ENCODE results near the gene ZCCHC2. TPM values are rescaled to one million over a fixed set of nuclear protein-coding genes. Genes with fewer than 3 reads are reported as not detected.

Gene ZCCHC2
- total RNA-seq, 1 experiment from 2014 or later: 12.4 TPM

GRCh38 chr18:62555135-62555534 lies 32.3 kb downstream of the ZCCHC2 start:
- Histone ChIP-seq H3K23me2 (ENCODE audit: insufficient read length, low read depth, low read length, poor library complexity, severe bottlenecking) (no peaks in the 10 kb centered on the region), H3K4me2 (ENCODE audit: insufficient read depth, insufficient read length, low read length) (no peak overlapping the region), H2AK5ac (ENCODE audit: insufficient read length, low read length) (no peak overlapping the region), H3K56ac (ENCODE audit: insufficient read length, low read depth, low read length) (no peak overlapping the region), H3K4me1 (ENCODE audit: insufficient read depth, low read length) (no peaks in the 10 kb centered on the region), H2BK12ac (ENCODE audit: insufficient read length, low read depth, low read length) (no peak overlapping the region), H3K18ac (ENCODE audit: insufficient read length, low read depth, low read length) (no peak overlapping the region), H3K27ac (ENCODE audit: insufficient read length, low read depth, low read length) (no peak overlapping the region), H4K5ac (ENCODE audit: insufficient read length, low read depth, low read length) (no peak overlapping the region), H3T11ph (ENCODE audit: low read length) (no peak overlapping the region), H4K91ac (ENCODE audit: insufficient read length, low read depth, low read length) (no peak overlapping the region), H3K79me1 (ENCODE audit: insufficient read depth, low read depth, low read length, poor library complexity, severe bottlenecking) (no peaks in the 10 kb centered on the region), H4K8ac (replicated peaks; ENCODE audit: insufficient read length, low read depth, low read length) (no peak overlapping the region), H3K4ac (ENCODE audit: low read depth, low read length) (no peak overlapping the region), H3K9me3 (ENCODE audit: control insufficient read depth, low read depth, low read length) (no peaks in the 10 kb centered on the region), H4K20me1 (ENCODE audit: control insufficient read depth, insufficient read depth, insufficient read length) (no peaks in the 10 kb centered on the region), H3K79me2 (ENCODE audit: insufficient read depth, low read length) (no peaks in the 10 kb centered on the region), H3K9ac (ENCODE audit: extremely low read depth, insufficient read length, low read length) (no peak overlapping the region), H3K27me3 (ENCODE audit: insufficient read depth, low read length) (no peaks in the 10 kb centered on the region), H2BK5ac (ENCODE audit: insufficient read length, low read length) (no peak overlapping the region), H2AFZ (ENCODE audit: low read length) (no peak overlapping the region), H2BK20ac (ENCODE audit: low read depth, low read length, poor library complexity, severe bottlenecking) (no peak overlapping the region), H3K14ac (ENCODE audit: insufficient read depth, low read length) (no peak overlapping the region), H3K23ac (ENCODE audit: insufficient read length, low read depth, low read length) (no peak overlapping the region), H2BK15ac (ENCODE audit: low read depth, low read length) (no peak overlapping the region), H2BK120ac (ENCODE audit: low read depth, low read length, poor library complexity, severe bottlenecking) (no peak overlapping the region)
- TF ChIP-seq, protein P1, sequence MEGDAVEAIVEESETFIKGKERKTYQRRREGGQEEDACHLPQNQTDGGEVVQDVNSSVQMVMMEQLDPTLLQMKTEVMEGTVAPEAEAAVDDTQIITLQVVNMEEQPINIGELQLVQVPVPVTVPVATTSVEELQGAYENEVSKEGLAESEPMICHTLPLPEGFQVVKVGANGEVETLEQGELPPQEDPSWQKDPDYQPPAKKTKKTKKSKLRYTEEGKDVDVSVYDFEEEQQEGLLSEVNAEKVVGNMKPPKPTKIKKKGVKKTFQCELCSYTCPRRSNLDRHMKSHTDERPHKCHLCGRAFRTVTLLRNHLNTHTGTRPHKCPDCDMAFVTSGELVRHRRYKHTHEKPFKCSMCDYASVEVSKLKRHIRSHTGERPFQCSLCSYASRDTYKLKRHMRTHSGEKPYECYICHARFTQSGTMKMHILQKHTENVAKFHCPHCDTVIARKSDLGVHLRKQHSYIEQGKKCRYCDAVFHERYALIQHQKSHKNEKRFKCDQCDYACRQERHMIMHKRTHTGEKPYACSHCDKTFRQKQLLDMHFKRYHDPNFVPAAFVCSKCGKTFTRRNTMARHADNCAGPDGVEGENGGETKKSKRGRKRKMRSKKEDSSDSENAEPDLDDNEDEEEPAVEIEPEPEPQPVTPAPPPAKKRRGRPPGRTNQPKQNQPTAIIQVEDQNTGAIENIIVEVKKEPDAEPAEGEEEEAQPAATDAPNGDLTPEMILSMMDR (conservative IDR thresholded peaks at IDR 0.05): no peak
- H3K4me1 Mint-ChIP-seq: no peaks in the 10 kb centered on the region
- H3K27me3 Mint-ChIP-seq (ENCODE audit: low read depth): no peaks in the 10 kb centered on the region
- peaks cover 8 to 36% (median 27%) of the 10 kb centered on the region in 3 experiments; a peak in 6 of 7 replicates for H3K36me3 Mint-ChIP-seq (ENCODE audit: insufficient read depth in 1 of 3, low read depth in 3 of 3)
- no peak overlapping the region for H3K4me3 Mint-ChIP-seq
- no CpG with 5 or more reads among the region's 3 CpGs for WGBS (ENCODE audit: extremely low coverage, insufficient read length, low lambda C conversion rate)
- no peak overlapping the region for H3K27ac Mint-ChIP-seq
- DNase-seq: no peak
- H3K9me3 Mint-ChIP-seq: no peaks in the 10 kb centered on the region

Measured in H9 (cell line).